Left lung (tissue), 10 donors: ENCODE results near the gene PPP1R36. TPM values are rescaled to one million over a fixed set of nuclear protein-coding genes. Genes with fewer than 3 reads are reported as not detected.

Source experiments
- ATAC-seq: fragments of 200-7000 bp; cut with Tn5 transposase; one replicate; pipeline ENCODE4 v1.9.1; 2020; ENCODE audit warnings: moderate library complexity
- DNase-seq, 4 donors: peaks; one replicate each; pipeline ENCODE4 v3.0.0-alpha.2; 2013 to 2020
- H3K27ac ChIP-seq, 2 donors: fragments of 200-600 bp; sonication (generic) in 1 of 2; one replicate each; pipeline versions ENCODE4 v1.5.0 to v1.8.0; 2020 to 2021
- H3K27me3 ChIP-seq, 2 donors: fragments of 200-600 bp; sonication (generic) in 1 of 2; one replicate each; pipeline versions ENCODE4 v1.5.0 to v1.8.0; 2020 to 2021
- H3K36me3 ChIP-seq, 2 donors: fragments of 200-600 bp; sonication (generic) in 1 of 2; one replicate each; pipeline versions ENCODE4 v1.5.0 to v1.8.0; 2020 to 2021
- H3K4me1 ChIP-seq, 2 donors: fragments of 200-600 bp; one replicate each; pipeline ENCODE4 v1.8.0; 2021
- H3K4me3 ChIP-seq, 2 donors: fragments of 200-600 bp; sonication (generic) in 1 of 2; one replicate each; pipeline versions ENCODE4 v1.5.0 to v1.8.0; 2020 to 2021; ENCODE audit warnings: mild to moderate bottlenecking in 1 of 2
- H3K9me3 ChIP-seq, 2 donors: fragments of 200-600 bp; sonication (generic) in 1 of 2; one replicate each; pipeline versions ENCODE4 v1.5.0 to v1.8.0; 2020 to 2021
- CTCF ChIP-seq, 2 donors: fragments of 200-600 bp; sonication (generic) in 1 of 2; IDR thresholded peaks; one replicate each; pipeline versions ENCODE4 v1.5.0 to v1.8.0; 2021; ENCODE audit warnings: antibody characterized with exemption in 2 of 2
- intact Hi-C, 2 donors: fragments of 100-400 bp; cut with DNase I; formaldehyde crosslinking; loops; one replicate each; pipeline versions ENCODE4 v1.11.2 to v1.14.2; 2022
- polyA plus RNA-seq, 6 donors: library from polyadenylated mRNA; unstranded; fragments of 120-200 nt; gene quantifications; one replicate each; pipeline ENCODE4 v1.2.1, GENCODE V29; 2013; ENCODE audit not compliant: insufficient read length in 6 of 6
- total RNA-seq, 2 donors: library from RNA; stranded (reverse); fragmentation: NEBNext Ultra II Directional; extraction: Animal tissue kit (Norgen Biotek cat#: 25700); gene quantifications; one replicate each; pipeline ENCODE4 v1.2.1, GENCODE V29; 2021
- donor health status: DM: no; HTN: yes; CAD: no.
- donor health status: DM: no; HTN: no; CAD: no.

Gene PPP1R36
- total and polyA plus RNA-seq, 8 donors: 0.33 to 2.1 (median 0.74) TPM

GRCh38 chr14:64574371-64575107 is 24.8 kb downstream of the PPP1R36 start:
- no peak for DNase-seq
- intact Hi-C loops: no loop called here
- TF ChIP-seq CTCF (IDR thresholded peaks at IDR 0.05): no peak
- no peak overlapping the region for H3K27ac ChIP-seq
- no peak overlapping the region for H3K4me3 ChIP-seq
- no peaks in the 10 kb centered on the region for H3K9me3 ChIP-seq
- H3K4me1 ChIP-seq: no peaks in the 10 kb centered on the region
- no peaks in the 10 kb centered on the region for H3K27me3 ChIP-seq
- no peaks in the 10 kb centered on the region for H3K36me3 ChIP-seq
- ATAC-seq: no peak

GRCh38 chr14:64577211-64577610 is 27.4 kb downstream of the PPP1R36 start:
- no peak for TF ChIP-seq CTCF (IDR thresholded peaks at IDR 0.05)

GRCh38 chr14:64580467-64580866 is 30.7 kb downstream of the PPP1R36 start:
- no peaks in the 10 kb centered on the region for H3K9me3 ChIP-seq
- no peak overlapping the region for H3K4me3 ChIP-seq
- H3K27ac ChIP-seq: no peak overlapping the region
- intact Hi-C loops: no loop called here
- H3K4me1 ChIP-seq: no peaks in the 10 kb centered on the region
- H3K36me3 ChIP-seq: no peaks in the 10 kb centered on the region
- no peak for DNase-seq
- TF ChIP-seq CTCF (IDR thresholded peaks at IDR 0.05): no peak
- ATAC-seq: no peak
- H3K27me3 ChIP-seq: no peaks in the 10 kb centered on the region

More at GRCh38 chr14:64577211-64577610, 27.4 kb downstream of the PPP1R36 start:
- H3K36me3 ChIP-seq: no peaks in the 10 kb centered on the region
- no peak for ATAC-seq
- no peak for DNase-seq
- no peak overlapping the region for H3K4me3 ChIP-seq
- intact Hi-C loops: no loop called here
- H3K4me1 ChIP-seq: no peaks in the 10 kb centered on the region
- no peak overlapping the region for H3K27ac ChIP-seq
- no peaks in the 10 kb centered on the region for H3K9me3 ChIP-seq
- H3K27me3 ChIP-seq: no peaks in the 10 kb centered on the region

- TF ChIP-seq CTCF (IDR thresholded peaks at IDR 0.05): no peak
- no peak for ATAC-seq
- intact Hi-C loops: no loop called here
These were observed 31.6 kb downstream of the PPP1R36 start for GRCh38 chr14:64581363-64581762.

GRCh38 chr14:64581817-64582216 is 32.1 kb downstream of the PPP1R36 start:
- Histone ChIP-seq H3K27me3 (no peaks in the 10 kb centered on the region), H3K27ac (no peak overlapping the region), H3K4me3 (no peak overlapping the region), H3K9me3 (no peaks in the 10 kb centered on the region), H3K36me3 (no peaks in the 10 kb centered on the region), H3K4me1 (no peaks in the 10 kb centered on the region)
- no peak for ATAC-seq
- no peak for TF ChIP-seq CTCF (IDR thresholded peaks at IDR 0.05)
- intact Hi-C loops: no loop called here
- DNase-seq: no peak

More at GRCh38 chr14:64581363-64581762, 31.6 kb downstream of the PPP1R36 start:
- no peaks in the 10 kb centered on the region for H3K36me3 ChIP-seq
- no peak overlapping the region for H3K27ac ChIP-seq
- no peaks in the 10 kb centered on the region for H3K9me3 ChIP-seq
- no peaks in the 10 kb centered on the region for H3K4me1 ChIP-seq
- DNase-seq: no peak
- no peaks in the 10 kb centered on the region for H3K27me3 ChIP-seq
- H3K4me3 ChIP-seq: no peak overlapping the region
